GM18520 (cell line): Measurements from ENCODE around the gene OR6M1.

ENCODE experiments used
- ATAC-seq: cut with Tn5 transposase; IDR thresholded peaks from one replicate; pipeline ENCODE4 v1.9.1; 2021; ENCODE audit not compliant: unreplicated experiment

The OR6M1 gene

GRCh38 chr11:123775715-123776549 lies 30.2 kb downstream of the OR6M1 start:
- no peak for ATAC-seq

- no peak for ATAC-seq
These were observed 30.9 kb downstream of the OR6M1 start for GRCh38 chr11:123775289-123775688.

- ATAC-seq = no peak
These were observed 32.2 kb downstream of the OR6M1 start for GRCh38 chr11:123773959-123774358.

- no peak for ATAC-seq
These were observed 33.1 kb downstream of the OR6M1 start for GRCh38 chr11:123773026-123773425.

GRCh38 chr11:123771664-123772063 lies 34.5 kb downstream of the OR6M1 start:
- no peak for ATAC-seq

GRCh38 chr11:123770712-123771111 lies 35.4 kb downstream of the OR6M1 start:
- no peak for ATAC-seq

GRCh38 chr11:123765601-123766000 lies 40.5 kb downstream of the OR6M1 start:
- no peak for ATAC-seq

- no peak for ATAC-seq
These were observed 43.7 kb downstream of the OR6M1 start for GRCh38 chr11:123762422-123762821.

- peak; percentile 57 for ATAC-seq
These were observed 45.3 kb downstream of the OR6M1 start for GRCh38 chr11:123760894-123761293.

- ATAC-seq = no peak
These were observed 48.2 kb downstream of the OR6M1 start for GRCh38 chr11:123757976-123758375.

GRCh38 chr11:123755813-123756212 lies 50.3 kb downstream of the OR6M1 start:
- no peak for ATAC-seq
